GOT3 (cell line): ENCODE results near the gene GAS1.

Experiments
- DNase-seq: peaks from one replicate; lab custom pipeline; 2025; ENCODE audit warnings: mixed read lengths; lab: John Stamatoyannopoulos, UW

The GAS1 gene

GRCh38 chr9:86962692-86963091 lies 15.4 kb upstream of the GAS1 start:
- DNase-seq = no peak

- no peak for DNase-seq
Observed at GRCh38 chr9:86960938-86961337, 13.6 kb upstream of the GAS1 start.

- DNase-seq = no peak
Observed at GRCh38 chr9:86958203-86958602, 10.9 kb upstream of the GAS1 start.

GRCh38 chr9:86955561-86955960 lies 8.3 kb upstream of the GAS1 start:
- DNase-seq = no peak

- DNase-seq = no peak
Observed at GRCh38 chr9:86955042-86955441, 7.7 kb upstream of the GAS1 start.

- no peak for DNase-seq
Observed at GRCh38 chr9:86953181-86953580, 5.9 kb upstream of the GAS1 start.

- DNase-seq = peak; percentile 15
Observed at GRCh38 chr9:86948074-86948929, 996 bp upstream of the GAS1 start.

GRCh38 chr9:86946201-86947145 lies 833 bp downstream of the GAS1 start:
- no peak for DNase-seq

GRCh38 chr9:86945728-86946200 lies 1.5 kb downstream of the GAS1 start:
- DNase-seq = no peak

GRCh38 chr9:86944796-86945727 lies 2.2 kb downstream of the GAS1 start:
- no peak for DNase-seq

- no peak for DNase-seq
Observed at GRCh38 chr9:86943201-86944113, 3.8 kb downstream of the GAS1 start.

- no peak for DNase-seq
Observed at GRCh38 chr9:86942281-86943200, 4.8 kb downstream of the GAS1 start.

GRCh38 chr9:86941197-86941596 lies 6.1 kb downstream of the GAS1 start:
- no peak for DNase-seq

GRCh38 chr9:86940774-86941173 lies 6.5 kb downstream of the GAS1 start:
- DNase-seq = no peak

- no peak for DNase-seq
Observed at GRCh38 chr9:86939891-86940290, 7.4 kb downstream of the GAS1 start.

- DNase-seq = no peak
Observed at GRCh38 chr9:86939321-86939720, 8.0 kb downstream of the GAS1 start.

GRCh38 chr9:86938780-86939179 lies 8.5 kb downstream of the GAS1 start:
- DNase-seq = no peak

- DNase-seq = no peak
Observed at GRCh38 chr9:86926145-86926544, 21.2 kb downstream of the GAS1 start.

GRCh38 chr9:86925686-86926085 lies 21.6 kb downstream of the GAS1 start:
- DNase-seq = no peak
